Transverse colon (tissue), 4 donors: ENCODE data around the gene SHISA9. TPM values are rescaled to one million over a fixed set of nuclear protein-coding genes. Genes with fewer than 3 reads are reported as not detected.

Source experiments
- DNase-seq: peaks from one replicate; pipeline ENCODE4 v3.0.0-alpha.2; 2019
- H3K27ac ChIP-seq, 4 donors: fragments of 200-600 bp; sonication (generic); 2 replicates each; pipeline ENCODE4 v1.5.1; 2016 to 2018; ENCODE audit warnings: inconsistent platforms in 4 of 4
- H3K27me3 ChIP-seq: fragments of 200-600 bp; sonication (generic); 2 replicates; pipeline ENCODE4 v1.5.1; 2017; ENCODE audit warnings: inconsistent platforms
- H3K36me3 ChIP-seq, 4 donors: fragments of 200-600 bp; sonication (generic); 2 replicates each; pipeline ENCODE4 v1.5.1; 2017 to 2019; ENCODE audit warnings: inconsistent platforms in 4 of 4
- H3K4me1 ChIP-seq, 4 donors: fragments of 200-600 bp; sonication (generic); 2 replicates each; pipeline ENCODE4 v1.5.1; 2017 to 2020; ENCODE audit warnings: inconsistent platforms in 4 of 4
- H3K4me3 ChIP-seq, 4 donors: fragments of 200-600 bp; sonication (generic); 1 replicate in 1 of 4; 2 replicates in 3 of 4; pipeline versions ENCODE4 v1.5.1 to v1.6.1; 2017 to 2019; ENCODE audit warnings: inconsistent platforms in 4 of 4
- H3K9me3 ChIP-seq, 2 donors: fragments of 200-600 bp; sonication (generic); 2 replicates each; pipeline ENCODE4 v1.5.1; 2017 to 2019; ENCODE audit warnings: inconsistent platforms in 2 of 2
- CTCF ChIP-seq, 5 experiments: fragments of 200-600 bp in 3 of 5; fragments of 450-650 bp in 2 of 5; sonication (generic) in 3 of 5; IDR thresholded peaks; 1 replicate in 2 of 5; 2 replicates in 3 of 5; pipeline ENCODE4 v1.5.1; 2016 to 2017; ENCODE audit warnings: antibody characterized with exemption in 5 of 5, inconsistent platforms in 3 of 5, mild to moderate bottlenecking in 2 of 5, moderate library complexity in 1 of 5
- EP300 ChIP-seq: sonication (generic); formaldehyde crosslinking; IDR thresholded peaks from one replicate; pipeline ENCODE4 v1.6.1; 2017; ENCODE audit warnings: antibody characterized with exemption, low read depth
- POLR2A ChIP-seq: fragments of 450-650 bp; IDR thresholded peaks from one replicate; pipeline ENCODE4 v1.6.1; 2016; ENCODE audit warnings: antibody characterized with exemption, mild to moderate bottlenecking, moderate library complexity
- POLR2AphosphoS5 ChIP-seq, 3 donors: sonication (generic); formaldehyde crosslinking; IDR thresholded peaks; one replicate each; pipeline ENCODE4 v1.6.1; 2016; ENCODE audit warnings: antibody characterized with exemption in 3 of 3
- WGBS, 2 donors: methylation state at CpG; one replicate each; pipeline ENCODE4 v1.1.5; 2018; ENCODE audit warnings: low coverage in 1 of 2; 5-methylcytosine and 5-hydroxymethylcytosine counted together
- in situ Hi-C, 4 donors: fragments of 200-750 bp; cut with MboI; loops; one replicate each; pipeline versions ENCODE4 v1.15.0 to v1.15.1; 2017; ENCODE audit warnings: low sequenced_read_pairs in 3 of 4, low pct_ligation_motif_present in 1 of 4, low pct_unique_long_range_greater_than_20kb in 1 of 4
- intact Hi-C: fragments of 100-400 bp; cut with DNase I; formaldehyde crosslinking; loops from one replicate; pipeline ENCODE4 v1.15.1; 2023; ENCODE audit warnings: low total_unique reads
- total RNA-seq, 4 donors: library from RNA; depleted of rRNA; stranded (reverse); fragments of >200 nt; gene quantifications; one replicate each; pipeline ENCODE4 v1.1.0, GENCODE V29; 2016

Gene SHISA9
- total RNA-seq, 4 donors from 2014 or later, result 1.3 to 37.6 (median 2.1) TPM

GRCh38 chr16:13038591-13038990, 137.2 kb downstream of the SHISA9 start:
- Histone ChIP-seq H3K36me3 (no peaks in the 10 kb centered on the region), H3K27ac (no peak overlapping the region), H3K9me3 (no peaks in the 10 kb centered on the region), H3K4me1 (no peaks in the 10 kb centered on the region), H3K27me3 (no peaks in the 10 kb centered on the region), H3K4me3 (no peak overlapping the region)
- no peak for DNase-seq
- TF ChIP-seq EP300, result no peak
- in situ Hi-C loops, result no loop called here
- WGBS, 2 donors, result 47 to 48% methylated on average over 3 of the region's 3 CpGs
- intact Hi-C loops, result no loop called here

DNA sequence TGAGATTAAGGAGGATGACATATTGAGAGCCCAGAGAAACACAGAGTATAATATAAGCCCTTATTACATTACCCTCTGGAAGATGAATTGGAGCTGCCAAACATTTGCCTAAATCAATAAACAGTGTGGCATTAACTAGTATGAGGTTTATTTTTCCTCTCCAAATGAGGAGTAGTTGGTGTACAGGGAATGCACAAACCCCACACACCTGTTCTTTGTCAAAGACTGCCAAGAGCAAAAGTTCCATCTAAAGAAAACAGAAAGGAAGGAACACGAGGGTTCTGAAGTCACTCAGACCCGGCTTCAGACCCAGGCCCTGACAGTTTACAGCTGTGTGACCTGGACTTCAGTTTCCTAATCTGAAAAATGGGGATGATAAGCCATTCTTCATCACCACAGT, 138.1 kb downstream of the SHISA9 start:
- H3K4me3 ChIP-seq, result no peak overlapping the region
- H3K9me3 ChIP-seq, result no peaks in the 10 kb centered on the region
- H3K27me3 ChIP-seq, result no peaks in the 10 kb centered on the region
- intact Hi-C loops (no loop called here), in situ Hi-C loops (no loop called here)
- no peak for DNase-seq
- H3K4me1 ChIP-seq, result no peaks in the 10 kb centered on the region
- 7 to 11% methylated on average over 2 of the region's 2 CpGs for WGBS, 2 donors
- H3K36me3 ChIP-seq, result no peaks in the 10 kb centered on the region
- no peak overlapping the region for H3K27ac ChIP-seq
- TF ChIP-seq POLR2AphosphoS5 (IDR thresholded peaks at IDR 0.05) (no peak), POLR2A (no peak), EP300 (no peak), CTCF (IDR thresholded peaks at IDR 0.05) (no peak)

GRCh38 chr16:13041180-13041579, 139.8 kb downstream of the SHISA9 start:
- no peaks in the 10 kb centered on the region for H3K9me3 ChIP-seq
- peak overlapping the region in 1 of 4 donors; percentile 17 for H3K27ac ChIP-seq
- in situ Hi-C loops, result no loop called here
- no peak overlapping the region for H3K4me3 ChIP-seq
- no peaks in the 10 kb centered on the region for H3K4me1 ChIP-seq
- H3K36me3 ChIP-seq, result no peaks in the 10 kb centered on the region
- DNase-seq, result no peak
- no peaks in the 10 kb centered on the region for H3K27me3 ChIP-seq
- 40 to 52% methylated on average over 1 of the region's 1 CpG for WGBS, 2 donors
- intact Hi-C loops, result no loop called here
- TF ChIP-seq POLR2A (no peak), EP300 (no peak)

DNA sequence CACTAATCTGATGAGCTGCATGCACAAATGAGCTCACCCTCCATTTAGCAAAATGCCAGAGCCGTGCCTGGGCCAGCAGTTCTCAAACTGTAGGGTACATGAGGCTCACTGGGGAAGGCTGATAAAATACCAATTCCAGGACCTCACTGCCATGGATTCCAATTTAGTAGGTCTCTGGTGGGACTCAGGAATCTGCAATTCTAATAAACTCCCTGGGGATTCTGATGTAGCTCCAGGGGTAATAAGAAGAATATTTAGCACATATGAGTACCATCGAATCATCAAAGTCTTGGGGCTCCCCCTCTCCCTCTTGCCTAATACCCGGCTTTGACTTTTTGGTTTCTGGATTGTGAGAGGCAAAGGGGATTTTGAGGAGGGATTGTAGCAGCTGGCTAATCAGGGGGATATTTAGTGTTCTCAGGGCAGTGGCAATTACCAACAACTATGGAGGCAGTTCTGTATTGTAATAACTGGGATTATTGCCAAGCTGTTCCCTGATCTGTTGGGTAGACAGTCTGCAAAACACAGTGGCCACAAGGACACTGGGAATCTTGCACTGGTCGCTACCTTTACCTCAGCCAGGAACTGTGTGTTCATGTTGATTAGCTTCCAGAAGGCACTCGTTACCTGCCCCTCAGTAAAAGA, 140.4 kb downstream of the SHISA9 start:
- Histone ChIP-seq H3K4me3 (no peak overlapping the region), H3K27me3 (no peaks in the 10 kb centered on the region), H3K9me3 (no peaks in the 10 kb centered on the region), H3K36me3 (no peaks in the 10 kb centered on the region), H3K4me1 (no peaks in the 10 kb centered on the region), H3K27ac (peak overlapping the region in 1 of 4 donors; percentile 17)
- WGBS, 2 donors, result 64% methylated on average over 5 of the region's 5 CpGs; no CpG with 5 or more reads in 1 of the 2 donors
- no peak for TF ChIP-seq CTCF (IDR thresholded peaks at IDR 0.05)
- TF ChIP-seq POLR2A, result no peak
- TF ChIP-seq EP300, result no peak
- no peak for TF ChIP-seq POLR2AphosphoS5 (IDR thresholded peaks at IDR 0.05)
- in situ Hi-C loops (no loop called here), intact Hi-C loops (no loop called here)
- DNase-seq, result no peak

DNA sequence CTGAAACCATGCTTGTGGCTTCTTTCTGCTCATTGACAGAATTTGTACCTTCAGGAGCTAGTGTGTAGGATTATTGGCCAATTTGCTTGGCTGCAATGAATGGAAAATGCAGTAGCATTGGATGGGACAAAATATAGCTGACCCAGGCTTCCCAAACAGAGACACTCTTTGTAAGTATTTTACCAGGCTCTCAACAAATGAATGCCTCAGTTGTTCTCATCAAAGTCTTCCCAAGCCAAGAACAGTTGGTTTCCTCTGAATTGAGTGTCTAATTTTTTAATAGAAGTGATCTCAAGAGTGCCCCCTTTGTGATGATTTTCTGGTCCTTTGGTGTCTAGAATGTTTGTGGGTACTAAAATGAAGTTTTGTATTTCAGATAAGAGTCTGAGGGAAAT, 140.9 kb downstream of the SHISA9 start:
- no peaks in the 10 kb centered on the region for H3K9me3 ChIP-seq
- no peaks in the 10 kb centered on the region for H3K36me3 ChIP-seq
- no peak for DNase-seq
- TF ChIP-seq CTCF (IDR thresholded peaks at IDR 0.05), result no peak
- no peak for TF ChIP-seq EP300
- TF ChIP-seq POLR2AphosphoS5 (IDR thresholded peaks at IDR 0.05), result no peak
- no peak for TF ChIP-seq POLR2A
- no peak overlapping the region for H3K4me3 ChIP-seq
- H3K4me1 ChIP-seq, result no peaks in the 10 kb centered on the region
- in situ Hi-C loops, result no loop called here
- intact Hi-C loops, result no loop called here
- H3K27ac ChIP-seq, result no peak overlapping the region
- no peaks in the 10 kb centered on the region for H3K27me3 ChIP-seq
